Mammary epithelial cell (primary cell): ENCODE results near the gene CIB2.

Experiments used
- CTCF ChIP-seq, 2 donors: IDR thresholded peaks in 1 of 2; conservative IDR thresholded peaks in 1 of 2; 2 replicates each; pipeline ENCODE4 v1.5.1; 2011 to 2012; ENCODE audit warnings: inconsistent platforms in 2 of 2, low read length in 2 of 2, mild to moderate bottlenecking in 2 of 2, control low read depth in 1 of 2, low read depth in 1 of 2; ENCODE audit not compliant: insufficient read depth in 1 of 2; ENCODE audit errors: extremely low read depth in 1 of 2
- EZH2 ChIP-seq: IDR thresholded peaks from 2 replicates; pipeline ENCODE4 v1.6.1; 2012; ENCODE audit warnings: low read length, inconsistent platforms, borderline replicate concordance

- TF ChIP-seq EZH2 (no peak), CTCF (conservative IDR thresholded peaks at IDR 0.05 in 1 of 2, IDR thresholded peaks at IDR 0.05 in 1 of 2; ENCODE audit: extremely low read depth in 1 of 2, insufficient read depth in 1 of 2, low read depth in 1 of 2, low read length in 2 of 2) (no peak)
These were observed 67.3 kb downstream of the CIB2 start for GRCh38 chr15:78063970-78064385.
